ENCODE measurements around the gene WLS.

- TF ChIP-seq, protein P1, sequence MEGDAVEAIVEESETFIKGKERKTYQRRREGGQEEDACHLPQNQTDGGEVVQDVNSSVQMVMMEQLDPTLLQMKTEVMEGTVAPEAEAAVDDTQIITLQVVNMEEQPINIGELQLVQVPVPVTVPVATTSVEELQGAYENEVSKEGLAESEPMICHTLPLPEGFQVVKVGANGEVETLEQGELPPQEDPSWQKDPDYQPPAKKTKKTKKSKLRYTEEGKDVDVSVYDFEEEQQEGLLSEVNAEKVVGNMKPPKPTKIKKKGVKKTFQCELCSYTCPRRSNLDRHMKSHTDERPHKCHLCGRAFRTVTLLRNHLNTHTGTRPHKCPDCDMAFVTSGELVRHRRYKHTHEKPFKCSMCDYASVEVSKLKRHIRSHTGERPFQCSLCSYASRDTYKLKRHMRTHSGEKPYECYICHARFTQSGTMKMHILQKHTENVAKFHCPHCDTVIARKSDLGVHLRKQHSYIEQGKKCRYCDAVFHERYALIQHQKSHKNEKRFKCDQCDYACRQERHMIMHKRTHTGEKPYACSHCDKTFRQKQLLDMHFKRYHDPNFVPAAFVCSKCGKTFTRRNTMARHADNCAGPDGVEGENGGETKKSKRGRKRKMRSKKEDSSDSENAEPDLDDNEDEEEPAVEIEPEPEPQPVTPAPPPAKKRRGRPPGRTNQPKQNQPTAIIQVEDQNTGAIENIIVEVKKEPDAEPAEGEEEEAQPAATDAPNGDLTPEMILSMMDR (conservative IDR thresholded peaks at IDR 0.05): no peak
- no peak for TF ChIP-seq EZH2 (IDR thresholded peaks at IDR 0.05; ENCODE audit: low read depth)
These were observed 14.7 kb downstream of the WLS start for GRCh38 chr1:68217618-68218017.
